WI38 (cell line): Measurements from ENCODE around the gene RABEP1.
"Not testable (repeated sequence)": the region's sequence is repeated elsewhere in the genome, so short reads cannot be mapped to it uniquely, and the experiment has no call there.

Source experiments
- H3K4me3 ChIP-seq: 2 replicates; pipeline ENCODE4 v1.5.1; 2011; ENCODE audit warnings: low read depth, mild to moderate bottlenecking, control low read depth, low read length
- TF ChIP-seq, protein P1 (sequence below): IDR thresholded peaks from 2 replicates; pipeline ENCODE4 v1.5.1; 2012; ENCODE audit warnings: low read depth, mild to moderate bottlenecking, control low read depth, low read length

RABEP1 gene

DNA sequence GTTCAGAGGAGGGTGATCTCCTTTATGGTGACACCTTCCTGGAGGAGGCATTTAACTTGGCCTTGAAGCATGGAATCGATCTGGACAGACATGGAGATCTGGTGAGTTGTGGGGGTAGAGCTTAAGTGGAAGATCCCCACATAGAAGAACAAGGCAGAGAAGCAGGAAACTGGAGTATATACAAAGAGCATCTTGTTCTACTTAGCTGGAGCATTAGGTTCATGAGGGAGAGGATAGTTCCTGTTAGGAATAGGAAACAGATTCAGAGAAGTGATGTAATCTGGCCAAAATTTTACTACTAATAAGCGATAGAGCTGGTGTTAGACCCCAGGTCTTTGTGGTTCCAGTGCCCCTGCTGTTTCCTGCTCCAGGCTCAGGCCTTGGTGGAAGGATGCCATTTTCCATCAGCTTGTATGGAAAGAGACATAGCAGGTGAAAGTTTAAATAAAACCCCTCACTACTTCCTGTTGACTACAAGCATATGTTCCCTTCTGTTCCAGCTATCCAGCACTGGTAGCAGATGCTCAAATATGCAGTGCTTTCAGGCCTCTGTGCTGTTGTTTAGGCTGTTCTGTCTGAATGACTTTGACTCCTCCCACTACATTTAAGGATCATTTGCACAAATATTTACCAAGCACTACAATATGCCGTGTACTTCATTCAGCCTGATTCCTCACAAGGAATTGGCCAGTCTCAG, 147.3 kb downstream of the RABEP1 start:
- H3K4me3 ChIP-seq: no peak overlapping the region
- TF ChIP-seq, protein P1, sequence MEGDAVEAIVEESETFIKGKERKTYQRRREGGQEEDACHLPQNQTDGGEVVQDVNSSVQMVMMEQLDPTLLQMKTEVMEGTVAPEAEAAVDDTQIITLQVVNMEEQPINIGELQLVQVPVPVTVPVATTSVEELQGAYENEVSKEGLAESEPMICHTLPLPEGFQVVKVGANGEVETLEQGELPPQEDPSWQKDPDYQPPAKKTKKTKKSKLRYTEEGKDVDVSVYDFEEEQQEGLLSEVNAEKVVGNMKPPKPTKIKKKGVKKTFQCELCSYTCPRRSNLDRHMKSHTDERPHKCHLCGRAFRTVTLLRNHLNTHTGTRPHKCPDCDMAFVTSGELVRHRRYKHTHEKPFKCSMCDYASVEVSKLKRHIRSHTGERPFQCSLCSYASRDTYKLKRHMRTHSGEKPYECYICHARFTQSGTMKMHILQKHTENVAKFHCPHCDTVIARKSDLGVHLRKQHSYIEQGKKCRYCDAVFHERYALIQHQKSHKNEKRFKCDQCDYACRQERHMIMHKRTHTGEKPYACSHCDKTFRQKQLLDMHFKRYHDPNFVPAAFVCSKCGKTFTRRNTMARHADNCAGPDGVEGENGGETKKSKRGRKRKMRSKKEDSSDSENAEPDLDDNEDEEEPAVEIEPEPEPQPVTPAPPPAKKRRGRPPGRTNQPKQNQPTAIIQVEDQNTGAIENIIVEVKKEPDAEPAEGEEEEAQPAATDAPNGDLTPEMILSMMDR: no peak

DNA sequence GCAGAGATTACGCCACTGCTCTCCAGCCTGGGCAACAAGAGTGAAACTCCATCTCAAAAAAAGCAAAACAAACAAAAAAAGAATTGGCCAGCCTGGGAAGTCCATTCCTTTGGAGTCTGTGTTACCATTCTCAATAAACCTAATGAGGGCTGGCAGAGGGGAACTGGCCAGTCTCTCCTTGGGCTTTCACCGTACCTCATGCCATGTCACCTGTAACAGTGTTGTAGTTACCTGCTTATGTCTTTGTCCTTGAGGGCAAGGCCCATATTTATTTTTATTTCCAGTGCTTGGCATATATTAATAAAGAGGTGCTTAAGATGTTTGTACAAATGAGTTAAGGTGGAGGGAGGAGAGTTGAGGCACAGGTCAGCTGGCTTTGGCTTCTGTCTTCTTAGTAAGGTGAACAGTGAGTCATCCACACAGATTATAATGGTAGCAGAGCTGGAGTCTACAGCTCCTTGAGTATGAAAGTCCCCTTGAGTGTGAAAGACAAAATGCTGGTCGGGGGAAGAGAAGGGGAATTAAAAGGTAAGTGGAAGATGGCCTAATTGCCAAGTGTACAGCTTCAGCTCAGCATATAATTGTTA, 148.4 kb downstream of the RABEP1 start:
- TF ChIP-seq, protein P1: no peak
- no peak overlapping the region for H3K4me3 ChIP-seq

DNA sequence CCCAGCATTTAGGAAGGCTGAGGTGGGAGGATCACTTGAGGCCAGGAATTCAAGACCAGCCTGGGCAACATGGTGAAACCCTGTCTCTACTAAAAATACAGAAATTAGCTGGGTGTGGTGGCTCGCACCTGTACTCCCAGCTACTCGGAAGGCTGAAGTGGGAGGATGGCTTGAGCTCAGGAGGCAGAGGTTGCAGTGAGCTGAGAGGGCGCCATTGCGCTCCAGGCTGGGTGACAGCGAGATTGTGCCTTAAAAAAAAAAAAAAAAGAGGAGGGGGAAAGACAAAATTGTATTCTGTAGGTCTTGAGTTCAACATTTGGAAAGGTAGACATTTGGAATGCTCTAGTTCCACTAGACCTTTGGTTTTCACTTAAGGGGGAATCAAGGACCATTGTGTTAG, 149.2 kb downstream of the RABEP1 start:
- not testable (repeated sequence) for H3K4me3 ChIP-seq

DNA sequence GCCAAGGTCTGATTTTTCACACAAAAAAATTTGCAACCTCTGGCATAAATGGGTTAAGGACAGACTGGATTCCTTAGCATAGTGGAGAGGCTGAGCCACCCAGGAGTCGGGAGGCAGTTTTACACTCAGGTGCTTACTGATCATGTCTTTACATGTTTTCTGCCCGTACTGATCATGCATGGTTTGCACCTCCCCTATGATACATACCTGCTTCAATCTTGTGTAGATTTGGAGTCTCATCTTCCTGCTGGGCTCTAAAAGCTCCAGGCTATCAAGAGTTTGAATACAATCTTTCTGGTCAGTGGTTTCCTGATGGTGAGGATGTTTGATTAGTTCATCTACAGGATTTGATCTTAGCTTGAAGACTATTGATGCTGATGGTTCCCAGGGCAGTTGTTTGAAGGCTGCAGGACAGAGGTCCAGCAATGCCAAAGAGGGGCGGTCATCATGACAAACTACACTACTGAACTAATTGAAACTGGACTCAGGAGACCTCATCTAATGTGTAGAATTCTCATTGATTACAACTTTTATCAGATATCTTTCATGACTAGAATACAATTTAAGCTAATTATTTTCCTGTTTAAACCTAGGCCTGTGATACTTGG, 150.0 kb downstream of the RABEP1 start:
- TF ChIP-seq, protein P1: no peak
- H3K4me3 ChIP-seq: no peak overlapping the region

DNA sequence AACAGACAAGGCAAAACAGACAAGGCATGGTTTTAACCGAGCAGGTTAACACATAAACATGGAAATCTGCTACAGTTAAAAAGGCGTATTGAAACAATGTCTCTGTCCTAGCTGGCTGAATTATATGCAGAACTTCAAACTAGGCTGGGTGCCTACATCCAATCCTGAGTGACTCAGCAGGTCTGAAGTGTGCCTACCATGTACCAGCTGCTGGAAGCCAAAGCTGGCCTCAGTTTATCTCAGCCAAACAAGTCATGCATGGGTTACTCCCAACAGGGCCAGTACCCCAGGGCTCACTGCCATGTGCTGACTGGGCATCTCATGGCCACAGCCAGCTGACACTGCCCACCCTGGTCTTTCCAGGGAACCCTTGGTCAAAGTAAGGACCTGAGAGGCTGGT, 152.9 kb downstream of the RABEP1 start:
- TF ChIP-seq, protein P1: no peak
- no peak overlapping the region for H3K4me3 ChIP-seq
